ENCODE measurements around the gene BRICD5. TPM values are rescaled to one million over a fixed set of nuclear protein-coding genes. Genes with fewer than 3 reads are reported as not detected.

The BRICD5 gene
- total and polyA plus RNA-seq, 2 of the 13 experiments (the other 11 are each of a cell fraction or from before 2014, with no cell fraction given): 1.6 to 5.8 TPM

- no peak for TF ChIP-seq FOXA1 (IDR thresholded peaks at IDR 0.05)
- peak; percentile 58; the same call in 1 of the 2 replicates for TF ChIP-seq FOXA1 (CRISPR knock-in tag; IDR thresholded peaks at IDR 0.05)
- TF ChIP-seq DMAP1 (CRISPR knock-in tag; IDR thresholded peaks at IDR 0.05): peak; percentile 73; the same call in 1 of the 2 replicates
- no peak for TF ChIP-seq CENPT (CRISPR knock-in tag; IDR thresholded peaks at IDR 0.05; ENCODE audit: low read depth)
- peak; percentile 71; the same call in 1 of the 2 replicates for TF ChIP-seq FOXA3 (CRISPR knock-in tag; IDR thresholded peaks at IDR 0.05)
- TF ChIP-seq KLF11 (CRISPR knock-in tag; IDR thresholded peaks at IDR 0.05): 0 out of 2 replicates have a peak, but pooled peaks have one; percentile 35
- 0 out of 2 replicates have a peak, but pooled peaks have one; percentile 29 for TF ChIP-seq HCFC1 (IDR thresholded peaks at IDR 0.05; ENCODE audit: low read depth, low read length)
- TF ChIP-seq LCORL (IDR thresholded peaks at IDR 0.05): peak; percentile 35; the same call in 1 of the 2 replicates
- peak; percentile 69 for TF ChIP-seq LCORL (CRISPR knock-in tag; IDR thresholded peaks at IDR 0.05)
- TF ChIP-seq SALL2 (CRISPR knock-in tag; IDR thresholded peaks at IDR 0.05): peak; percentile 65; the same call in 1 of the 2 replicates
- peak; percentile 84 for TF ChIP-seq ZNF317 (CRISPR knock-in tag; IDR thresholded peaks at IDR 0.05)
- no peak for TF ChIP-seq ZBTB8A (CRISPR knock-in tag; IDR thresholded peaks at IDR 0.05; ENCODE audit: borderline replicate concordance, low read depth)
- TF ChIP-seq TBL1XR1 (IDR thresholded peaks at IDR 0.05; ENCODE audit: borderline replicate concordance, low read length, partially characterized antibody): peak; percentile 88
- TF ChIP-seq STAT6 (CRISPR knock-in tag; IDR thresholded peaks at IDR 0.05; ENCODE audit: borderline replicate concordance): peak; percentile 69; the same call in 1 of the 2 replicates
- no peak for TF ChIP-seq NFE2L1 (CRISPR knock-in tag; IDR thresholded peaks at IDR 0.05; ENCODE audit: borderline replicate concordance)
- no peak for TF ChIP-seq CENPBD1 (CRISPR knock-in tag; IDR thresholded peaks at IDR 0.05; ENCODE audit: borderline replicate concordance, low read depth)
- 0 out of 2 replicates have a peak, but pooled peaks have one; percentile 6 for TF ChIP-seq ZNF790 (CRISPR knock-in tag; IDR thresholded peaks at IDR 0.05; ENCODE audit: borderline replicate concordance)
- TF ChIP-seq STAG1 (CRISPR knock-in tag; IDR thresholded peaks at IDR 0.05): peak; percentile 79
- TF ChIP-seq GATA4 (IDR thresholded peaks at IDR 0.05; ENCODE audit: borderline replicate concordance, low read depth): peak; percentile 67; the same call in 1 of the 2 replicates
- peak; percentile 90; the same call in 1 of the 2 replicates for TF ChIP-seq ZNF772 (CRISPR knock-in tag; IDR thresholded peaks at IDR 0.05)
- TF ChIP-seq FLYWCH1 (CRISPR knock-in tag; IDR thresholded peaks at IDR 0.05): no peak
- no peak for TF ChIP-seq ZNF530 (CRISPR knock-in tag; IDR thresholded peaks at IDR 0.05; ENCODE audit: low read depth)
- peak; percentile 59; the same call in 1 of the 2 replicates for TF ChIP-seq ZNF333 (CRISPR knock-in tag; IDR thresholded peaks at IDR 0.05; ENCODE audit: borderline replicate concordance)
- no peak for TF ChIP-seq ZC3H4 (CRISPR knock-in tag; IDR thresholded peaks at IDR 0.05; ENCODE audit: borderline replicate concordance)
- TF ChIP-seq TRIM22 (IDR thresholded peaks at IDR 0.05): no peak
- TF ChIP-seq WIZ (CRISPR knock-in tag; IDR thresholded peaks at IDR 0.05): peak; percentile 50; the same call in 1 of the 2 replicates
These were observed 40.8 kb upstream of the BRICD5 start, which contains the start of gene ECI1 (continued) for GRCh38 chr16:2251296-2252111.
